Large intestine (tissue), 3 donors: Measurements from ENCODE around the gene CARD19. TPM values are rescaled to one million over a fixed set of nuclear protein-coding genes. Genes with fewer than 3 reads are reported as not detected.

Source experiments
- DNase-seq, 2 donors: peaks; one replicate each; pipeline versions ENCODE4 v3.0.0 to v3.0.0-alpha.2; 2013
- H3K27ac ChIP-seq: one replicate; pipeline ENCODE4 v1.5.1; 2013; ENCODE audit warnings: low read length
- H3K27me3 ChIP-seq: 2 replicates; pipeline ENCODE4 v1.6.1; 2013; ENCODE audit warnings: low read length; ENCODE audit not compliant: control insufficient read depth, insufficient read depth
- H3K36me3 ChIP-seq: 2 replicates; pipeline ENCODE4 v1.6.1; 2013; ENCODE audit warnings: low read length; ENCODE audit not compliant: control insufficient read depth, insufficient read depth
- H3K4me1 ChIP-seq: one replicate; pipeline ENCODE4 v1.6.1; 2013; ENCODE audit warnings: low read length; ENCODE audit not compliant: control insufficient read depth, insufficient read depth
- H3K4me3 ChIP-seq: one replicate; pipeline ENCODE4 v1.5.1; 2013; ENCODE audit warnings: low read length
- H3K9me3 ChIP-seq: one replicate; pipeline ENCODE4 v1.6.1; 2013; ENCODE audit warnings: mild to moderate bottlenecking, low read depth, low read length, moderate library complexity; ENCODE audit not compliant: control insufficient read depth
- WGBS: methylation state at CpG from one replicate; pipeline ENCODE4 v1.1.5; 2013; ENCODE audit warnings: low lambda C conversion rate; ENCODE audit not compliant: insufficient coverage; 5-methylcytosine and 5-hydroxymethylcytosine counted together
- polyA plus RNA-seq: library from polyadenylated mRNA; unstranded; fragments of 120-200 nt; gene quantifications from one replicate; pipeline ENCODE4 v1.2.1, GENCODE V29; 2013

The CARD19 gene
- polyA plus RNA-seq, 1 donor, result 35.4 TPM

- no CpG with 5 or more reads among the region's 11 CpGs for WGBS
- Histone ChIP-seq H3K36me3 (no peaks in the 10 kb centered on the region), H3K4me1 (peaks cover 13% of the 10 kb centered on the region), H3K9me3 (no peaks in the 10 kb centered on the region), H3K27me3 (no peaks in the 10 kb centered on the region), H3K4me3 (no peak overlapping the region), H3K27ac (no peak overlapping the region)
- DNase-seq, result no peak
Observed at GRCh38 chr9:93054758-93055704, 41.0 kb upstream of the CARD19 start.

- H3K9me3 ChIP-seq, result no peaks in the 10 kb centered on the region
- peaks cover 27% of the 10 kb centered on the region for H3K4me1 ChIP-seq
- H3K27me3 ChIP-seq, result no peaks in the 10 kb centered on the region
- WGBS, result no CpG with 5 or more reads among the region's 8 CpGs
- H3K4me3 ChIP-seq, result no peak overlapping the region
- no peak for DNase-seq
- H3K36me3 ChIP-seq, result no peaks in the 10 kb centered on the region
- H3K27ac ChIP-seq, result no peak overlapping the region
Observed at GRCh38 chr9:93057042-93057702, 38.8 kb upstream of the CARD19 start.

- no CpG with 5 or more reads among the region's 14 CpGs for WGBS
- Histone ChIP-seq H3K27ac (peak overlapping the region; percentile 7), H3K36me3 (no peaks in the 10 kb centered on the region), H3K4me3 (peak overlapping the region; percentile 27), H3K4me1 (peaks cover 33% of the 10 kb centered on the region), H3K9me3 (no peaks in the 10 kb centered on the region), H3K27me3 (no peaks in the 10 kb centered on the region)
- no peak for DNase-seq
Observed at GRCh38 chr9:93057703-93058354, 38.2 kb upstream of the CARD19 start.

DNA sequence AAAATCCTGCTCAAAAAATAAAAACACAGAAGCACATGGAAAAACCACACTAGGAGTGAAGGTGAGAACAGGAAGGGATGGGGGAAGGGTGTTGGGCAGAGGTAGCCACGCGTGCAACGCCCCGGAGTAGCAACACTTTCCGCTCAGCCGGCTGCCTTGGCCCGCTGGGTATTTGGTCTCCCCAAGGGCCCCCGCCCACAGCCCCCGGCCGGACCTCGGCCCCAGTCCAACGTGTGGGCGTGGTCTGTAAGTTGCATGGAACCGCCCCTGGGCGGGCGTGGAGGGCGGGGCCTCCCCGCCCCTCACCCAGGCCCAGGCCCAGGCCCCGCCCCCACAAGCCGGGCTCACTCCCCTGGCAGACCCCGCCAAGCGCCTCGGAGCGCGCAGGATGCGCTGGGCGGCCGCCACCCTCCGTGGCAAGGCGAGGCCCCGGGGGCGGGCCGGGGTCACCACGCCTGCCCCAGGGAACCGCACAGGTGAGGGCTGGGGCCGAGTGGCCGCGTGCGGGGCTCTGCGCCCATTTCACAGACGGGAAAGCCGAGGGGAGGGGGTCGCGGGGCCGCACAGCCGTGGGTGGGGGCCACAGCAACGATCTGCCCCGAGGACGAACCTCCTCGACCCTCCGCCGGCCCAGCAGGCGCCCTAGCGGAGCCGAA lies 37.5 kb upstream of the CARD19 start, which contains the start of gene SUSD3:
Gene SUSD3 (plus strand): TSS at position 347 of the 656 bp plus-strand sequence. CDS start 42 bp downstream, at position 389.
- Histone ChIP-seq H3K4me3 (peak within 1 kb of the TSS; percentile 37), H3K27ac (peak within 1 kb of the TSS; percentile 7), H3K36me3 (no peaks in the 10 kb centered on the region), H3K27me3 (no peaks in the 10 kb centered on the region), H3K4me1 (peaks cover 38% of the 10 kb centered on the region), H3K9me3 (no peaks in the 10 kb centered on the region)
- peak; percentile 70 to 85 for DNase-seq
- no CpG with 5 or more reads among the region's 55 CpGs for WGBS

GRCh38 chr9:93059011-93059714 lies 36.9 kb upstream of the CARD19 start:
- Histone ChIP-seq H3K36me3 (no peaks in the 10 kb centered on the region), H3K4me3 (peak overlapping the region; percentile 37), H3K27ac (no peak overlapping the region), H3K27me3 (no peaks in the 10 kb centered on the region), H3K9me3 (no peaks in the 10 kb centered on the region), H3K4me1 (peaks cover 38% of the 10 kb centered on the region)
- DNase-seq, result no peak
- no CpG with 5 or more reads among the region's 53 CpGs for WGBS

GRCh38 chr9:93059715-93060578 lies 36.1 kb upstream of the CARD19 start:
- no peak overlapping the region for H3K4me3 ChIP-seq
- H3K9me3 ChIP-seq, result no peaks in the 10 kb centered on the region
- DNase-seq, result no peak
- no peak overlapping the region for H3K27ac ChIP-seq
- no peaks in the 10 kb centered on the region for H3K36me3 ChIP-seq
- no peaks in the 10 kb centered on the region for H3K27me3 ChIP-seq
- peaks cover 38% of the 10 kb centered on the region for H3K4me1 ChIP-seq
- no CpG with 5 or more reads among the region's 7 CpGs for WGBS

- H3K4me1 ChIP-seq, result peaks cover 38% of the 10 kb centered on the region
- H3K4me3 ChIP-seq, result no peak overlapping the region
- peak overlapping the region; percentile 73 for H3K27ac ChIP-seq
- no peaks in the 10 kb centered on the region for H3K9me3 ChIP-seq
- no peaks in the 10 kb centered on the region for H3K27me3 ChIP-seq
- WGBS, result no CpG with 5 or more reads among the region's 8 CpGs
- H3K36me3 ChIP-seq, result no peaks in the 10 kb centered on the region
- DNase-seq, result peak in 1 of 2 donors; percentile 39
Observed at GRCh38 chr9:93060746-93061259, 35.2 kb upstream of the CARD19 start.

GRCh38 chr9:93061260-93061751 lies 34.7 kb upstream of the CARD19 start:
- no peaks in the 10 kb centered on the region for H3K9me3 ChIP-seq
- H3K4me1 ChIP-seq, result peaks cover 38% of the 10 kb centered on the region
- H3K27me3 ChIP-seq, result no peaks in the 10 kb centered on the region
- H3K4me3 ChIP-seq, result no peak overlapping the region
- H3K36me3 ChIP-seq, result no peaks in the 10 kb centered on the region
- no peak for DNase-seq
- H3K27ac ChIP-seq, result peak overlapping the region; percentile 73
- no CpG with 5 or more reads among the region's 4 CpGs for WGBS
